AG08396 (cell line): ENCODE measurements around the gene CD99.

Experiments used
- DNase-seq: peaks from one replicate; pipeline ENCODE4 v3.0.0; 2012; ENCODE audit warnings: low spot score, mixed read lengths

Gene CD99

GRCh38 chrX:2676794-2677675, 14.1 kb upstream of the CD99 start:
- no peak for DNase-seq

GRCh38 chrX:2677764-2678163, 13.3 kb upstream of the CD99 start:
- peak; percentile 96 for DNase-seq

DNA sequence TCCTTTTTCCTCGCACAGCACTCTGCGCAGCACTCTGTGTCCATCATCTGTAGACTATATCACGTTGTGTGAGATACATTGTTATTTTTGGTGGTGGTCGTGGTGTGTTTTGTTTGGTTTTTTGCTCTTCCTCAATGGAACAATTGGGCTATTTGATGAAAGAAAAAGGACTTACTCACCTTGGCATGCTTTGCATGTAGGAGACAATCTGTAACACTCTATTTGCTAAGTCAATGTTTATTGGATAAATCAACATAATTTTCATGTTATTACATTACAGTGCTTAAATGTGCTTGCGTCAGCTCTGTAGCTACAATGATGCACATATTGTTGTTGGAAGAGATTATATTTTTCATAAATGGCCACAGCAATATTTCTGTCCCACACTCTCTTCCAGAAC, 12.5 kb upstream of the CD99 start:
- DNase-seq = no peak

DNA sequence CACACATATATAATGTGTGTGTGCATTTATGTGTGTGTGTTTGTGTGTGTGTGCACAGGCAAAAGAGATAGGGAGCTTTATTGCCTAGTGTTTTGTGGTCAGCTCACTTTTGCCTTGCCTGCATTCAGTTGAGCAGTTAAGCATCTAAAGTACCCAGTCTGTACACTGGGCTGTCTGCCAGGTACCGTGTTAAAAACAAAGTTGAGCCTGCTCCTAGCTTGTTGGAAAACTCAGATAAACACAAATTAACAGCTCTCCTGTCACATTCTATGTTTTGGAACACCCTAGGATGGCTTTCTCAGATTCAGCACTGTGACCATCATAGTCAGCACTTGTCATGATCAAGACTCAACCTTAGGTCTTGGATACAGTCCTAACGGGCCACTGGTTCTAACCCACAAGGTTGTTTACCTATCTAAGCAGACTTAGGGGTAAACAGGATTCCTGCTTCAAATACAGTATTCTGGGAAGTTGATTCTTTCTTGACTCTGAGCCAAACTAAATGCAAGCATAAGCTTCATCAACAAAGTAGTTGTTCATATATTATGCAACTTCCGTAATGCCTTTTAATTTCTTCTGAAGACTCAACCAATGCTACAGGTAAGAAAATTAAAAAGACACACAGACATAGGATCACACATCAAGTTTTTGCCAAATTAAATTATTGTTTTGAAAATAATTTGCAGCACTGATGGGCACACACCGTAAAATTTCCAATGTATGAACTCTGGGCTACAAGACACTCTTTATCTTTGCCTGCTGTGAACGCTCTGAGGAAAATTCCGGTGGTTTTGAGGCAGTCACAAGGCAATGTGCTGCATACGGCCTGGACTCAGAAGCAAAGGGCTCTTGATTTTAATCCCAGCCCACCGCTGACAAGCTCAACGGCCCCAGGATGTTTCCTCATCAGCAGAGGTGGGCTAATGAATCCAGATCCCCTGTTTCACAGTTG, 11.3 kb upstream of the CD99 start:
- DNase-seq = no peak

DNA sequence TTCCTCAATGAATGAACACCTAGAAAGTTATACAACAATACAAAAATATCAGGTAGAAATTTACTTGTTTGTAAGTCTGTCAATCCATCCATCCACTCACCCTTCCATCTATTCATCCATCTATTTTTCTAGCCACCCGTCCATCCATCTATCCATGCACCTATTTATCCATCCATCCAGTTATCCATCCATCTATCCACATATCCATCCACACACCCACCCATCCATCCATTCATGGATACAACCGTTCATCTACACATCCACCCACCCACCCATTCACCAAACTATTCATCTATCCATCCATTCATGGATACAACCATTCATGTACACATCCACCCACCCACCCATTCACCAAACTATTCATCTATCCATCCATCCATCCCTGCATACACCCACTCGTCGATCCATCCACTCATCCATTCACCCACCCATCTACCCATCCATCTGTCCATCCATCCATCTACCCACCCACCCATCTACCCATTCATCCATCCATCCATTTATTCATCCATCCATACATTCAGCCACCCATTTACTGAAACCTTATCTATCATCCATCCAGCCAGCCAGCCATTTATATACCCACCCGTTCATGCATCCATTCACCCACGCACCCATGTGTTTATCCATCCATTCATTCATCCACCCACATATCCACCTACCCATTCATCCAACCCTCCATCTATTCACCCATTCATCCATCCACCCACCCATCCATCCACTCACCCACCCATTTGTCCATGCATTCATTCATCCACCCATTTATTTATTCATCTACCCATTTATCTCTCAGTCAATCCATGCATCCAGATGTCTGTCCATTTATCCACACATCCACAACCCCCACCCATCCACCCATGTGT, 10.4 kb upstream of the CD99 start:
- DNase-seq = no peak

GRCh38 chrX:2682565-2683177, 8.4 kb upstream of the CD99 start:
- DNase-seq = no peak

- DNase-seq = no peak
These were observed 6.8 kb upstream of the CD99 start for GRCh38 chrX:2684256-2684655.

GRCh38 chrX:2685886-2686285, 5.2 kb upstream of the CD99 start:
- DNase-seq = no peak

- DNase-seq = no peak
These were observed 1.1 kb upstream of the CD99 start for GRCh38 chrX:2689773-2690666.

GRCh38 chrX:2691543-2692220, 587 bp downstream of the CD99 start:
- DNase-seq = peak; percentile 62

DNA sequence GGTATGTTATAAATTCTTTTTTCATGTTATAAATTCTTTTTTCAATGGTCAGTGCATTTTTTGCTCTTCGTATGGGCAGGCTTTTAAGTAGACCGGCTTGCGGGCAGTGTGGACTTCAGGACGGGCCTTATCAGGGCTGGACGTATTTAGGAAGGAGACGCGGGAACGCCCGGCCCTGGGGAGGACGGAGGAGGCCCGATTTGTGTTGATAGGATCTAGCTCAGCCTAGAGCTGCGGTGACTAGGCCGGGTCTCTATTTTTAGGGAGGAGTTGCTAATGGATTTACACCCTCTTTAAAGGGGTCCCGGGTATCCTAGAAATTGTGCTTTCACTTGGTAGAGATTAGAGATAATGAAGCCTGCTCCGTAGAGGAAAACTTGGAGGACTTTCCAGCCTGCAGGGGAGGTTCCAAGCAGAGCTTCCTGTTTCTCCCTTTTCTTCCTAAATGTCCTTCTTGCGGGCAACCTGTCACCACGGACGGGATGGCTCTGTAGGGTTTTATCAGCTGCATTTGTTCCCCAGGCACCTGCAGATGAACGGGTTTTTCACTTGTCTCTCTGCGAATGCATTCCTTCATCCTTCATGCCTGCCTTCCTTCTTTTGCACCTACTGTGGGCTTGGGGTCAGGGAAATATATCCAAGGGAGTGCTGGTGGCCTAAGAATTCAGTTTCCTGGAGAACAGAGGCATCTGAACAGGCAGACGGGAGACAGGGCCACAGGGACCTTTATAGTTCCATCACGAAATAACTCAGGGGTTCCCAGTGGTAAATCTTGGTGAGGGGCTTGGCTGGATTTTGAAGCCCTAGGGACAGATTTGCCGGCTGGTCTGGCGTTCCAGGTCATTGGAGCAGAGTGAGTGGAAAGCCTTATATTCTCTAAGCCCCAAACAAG, 1.4 kb downstream of the CD99 start:
- DNase-seq = peak; percentile 40

DNA sequence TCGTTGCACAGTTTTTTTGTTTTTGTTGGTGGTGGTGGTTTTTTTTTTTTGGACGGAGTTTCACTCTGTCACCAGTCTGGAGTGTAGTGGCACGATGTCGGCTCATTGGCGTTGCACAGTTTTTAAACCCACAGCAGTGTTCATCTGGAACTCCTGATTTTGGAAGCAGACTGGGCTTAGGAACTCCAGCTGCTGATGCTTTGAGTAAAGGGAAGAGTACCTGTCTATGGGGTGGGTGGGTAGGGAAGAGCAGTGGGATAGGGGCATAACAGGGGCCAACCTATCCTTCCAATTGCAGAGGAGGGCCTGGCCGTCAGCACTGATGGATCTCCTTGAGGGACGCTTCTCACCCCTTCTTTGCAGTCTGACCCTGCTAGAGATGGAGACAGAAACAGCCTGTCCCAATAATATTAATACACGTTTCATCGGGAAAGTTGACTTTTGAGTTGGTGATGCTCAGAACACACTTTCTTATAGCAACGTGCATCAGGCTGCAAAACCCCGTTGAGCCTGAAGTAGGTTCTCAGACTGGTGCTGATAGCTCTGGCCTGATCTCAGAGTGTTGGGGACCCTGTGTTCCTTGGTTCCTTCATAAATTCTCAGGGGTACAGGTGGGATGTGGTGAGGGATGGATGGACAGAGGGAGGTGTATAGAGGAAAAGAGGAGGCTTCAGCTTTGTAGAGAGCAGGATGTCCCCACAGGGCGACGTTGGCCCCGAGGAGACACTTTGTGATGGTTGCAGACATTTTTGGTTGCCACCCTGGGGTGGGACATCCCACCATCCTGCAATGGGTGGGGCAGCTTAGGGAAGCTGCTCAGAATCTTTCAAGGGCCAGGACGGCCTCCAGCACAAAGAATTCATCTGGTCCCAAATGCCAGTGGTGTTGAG, 2.3 kb downstream of the CD99 start:
- DNase-seq = no peak

- no peak for DNase-seq
These were observed 3.8 kb downstream of the CD99 start for GRCh38 chrX:2694914-2695267.

DNA sequence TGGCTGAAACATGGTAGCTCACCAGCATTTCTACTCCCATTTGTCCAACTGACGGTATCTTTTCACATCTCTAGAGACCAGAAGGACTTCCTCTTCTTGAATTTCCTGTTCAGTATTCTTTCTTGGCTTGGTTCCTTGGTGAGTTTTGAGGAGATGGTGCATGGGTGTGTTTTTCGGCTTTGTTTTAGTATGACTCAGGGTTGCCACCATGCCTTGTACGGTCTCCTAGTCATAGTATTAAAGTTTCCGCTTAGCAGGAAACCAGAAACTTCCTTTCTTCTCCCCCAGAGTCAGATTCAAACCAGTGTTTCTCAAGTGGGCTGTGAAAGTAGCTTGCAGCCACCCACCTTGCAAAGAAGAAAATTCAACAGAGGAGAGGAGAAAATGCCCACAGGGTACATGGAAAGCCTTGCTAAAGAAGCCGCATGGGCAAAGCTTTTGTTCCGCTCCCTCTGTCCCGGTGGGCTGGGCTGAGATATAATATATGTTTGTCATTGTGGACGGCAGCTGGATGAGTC, 5.7 kb downstream of the CD99 start:
- peak; percentile 53 for DNase-seq

DNA sequence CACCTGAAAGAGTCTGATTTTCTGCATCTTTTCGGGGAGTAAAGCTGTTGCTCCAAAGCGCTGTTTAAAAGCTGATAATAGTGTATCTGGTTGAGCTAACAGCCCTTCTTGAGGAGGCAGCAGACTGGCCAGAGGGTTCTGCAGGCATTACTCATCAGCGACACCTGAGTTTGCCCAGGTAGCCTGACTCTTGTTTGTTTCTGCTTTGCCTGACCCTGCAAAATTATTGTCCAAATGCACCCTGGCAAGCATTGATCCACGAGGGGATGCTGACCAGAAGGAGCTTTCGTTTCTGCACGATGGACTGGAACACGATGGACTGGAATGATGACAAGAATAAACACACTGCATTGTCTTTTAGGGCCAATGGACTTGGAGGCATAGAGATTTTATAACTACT, 6.2 kb downstream of the CD99 start:
- DNase-seq = no peak

DNA sequence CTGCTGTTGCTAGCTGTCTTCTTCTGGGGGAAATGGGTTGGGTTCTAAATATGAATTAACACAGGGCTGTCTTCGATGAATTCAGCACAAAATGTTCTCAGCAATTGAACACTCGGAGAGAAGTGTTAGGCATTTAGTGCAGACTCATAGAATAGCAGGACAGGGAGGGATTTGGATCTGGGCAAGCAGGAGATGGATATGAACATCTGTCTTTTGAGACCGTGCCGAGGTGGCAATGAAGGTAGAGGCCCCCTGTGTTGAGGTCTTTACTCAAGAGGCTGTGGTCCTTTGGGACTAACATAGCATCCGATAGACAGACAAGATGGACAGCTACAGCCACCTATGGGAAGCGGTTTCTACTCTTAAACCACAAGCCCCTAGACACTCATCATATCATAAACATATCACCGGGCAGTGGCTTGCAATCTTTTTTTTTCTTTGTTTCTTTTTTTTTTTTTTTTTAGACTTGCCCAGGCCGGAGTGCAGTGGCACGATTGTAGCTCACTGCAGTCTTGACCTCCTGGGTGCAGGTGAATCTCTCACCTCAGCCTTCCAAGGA, 6.7 kb downstream of the CD99 start:
- DNase-seq = no peak

GRCh38 chrX:2698604-2699003, 7.5 kb downstream of the CD99 start:
- DNase-seq = no peak
